ENCODE results near the gene KCNK6.

Gene KCNK6

DNA sequence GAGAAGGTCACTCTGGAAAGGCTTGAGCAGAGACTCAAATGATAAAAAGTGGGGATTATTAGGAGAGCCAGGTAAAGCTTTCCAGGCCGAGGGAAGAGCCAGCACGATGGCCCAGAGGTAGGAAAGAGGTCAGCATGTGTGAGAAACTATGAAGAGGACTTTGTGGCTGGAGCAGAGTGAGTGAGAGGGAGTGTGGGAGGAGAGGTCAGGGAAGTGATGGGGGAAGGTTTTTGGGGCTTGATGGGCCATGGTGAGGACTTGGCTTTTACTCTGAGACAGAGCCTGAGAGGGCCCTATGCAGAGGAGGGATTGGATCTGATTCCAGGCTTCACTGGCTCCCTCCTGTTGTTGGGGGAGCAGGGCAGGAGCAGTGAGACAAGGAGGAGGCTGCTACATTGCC is 21.3 kb downstream of the KCNK6 start:
- ChIA-PET CTCF (no interaction called here), POLR2A (ENCODE audit: low non-redundant PET) (no interaction called here)
- DNase-seq (ENCODE audit: low spot score): no peak
- TF ChIP-seq, protein P1, sequence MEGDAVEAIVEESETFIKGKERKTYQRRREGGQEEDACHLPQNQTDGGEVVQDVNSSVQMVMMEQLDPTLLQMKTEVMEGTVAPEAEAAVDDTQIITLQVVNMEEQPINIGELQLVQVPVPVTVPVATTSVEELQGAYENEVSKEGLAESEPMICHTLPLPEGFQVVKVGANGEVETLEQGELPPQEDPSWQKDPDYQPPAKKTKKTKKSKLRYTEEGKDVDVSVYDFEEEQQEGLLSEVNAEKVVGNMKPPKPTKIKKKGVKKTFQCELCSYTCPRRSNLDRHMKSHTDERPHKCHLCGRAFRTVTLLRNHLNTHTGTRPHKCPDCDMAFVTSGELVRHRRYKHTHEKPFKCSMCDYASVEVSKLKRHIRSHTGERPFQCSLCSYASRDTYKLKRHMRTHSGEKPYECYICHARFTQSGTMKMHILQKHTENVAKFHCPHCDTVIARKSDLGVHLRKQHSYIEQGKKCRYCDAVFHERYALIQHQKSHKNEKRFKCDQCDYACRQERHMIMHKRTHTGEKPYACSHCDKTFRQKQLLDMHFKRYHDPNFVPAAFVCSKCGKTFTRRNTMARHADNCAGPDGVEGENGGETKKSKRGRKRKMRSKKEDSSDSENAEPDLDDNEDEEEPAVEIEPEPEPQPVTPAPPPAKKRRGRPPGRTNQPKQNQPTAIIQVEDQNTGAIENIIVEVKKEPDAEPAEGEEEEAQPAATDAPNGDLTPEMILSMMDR (conservative IDR thresholded peaks at IDR 0.05; ENCODE audit: low read depth): no peak
- H3K27ac ChIP-seq: peak overlapping the region; percentile 16; the same call in 1 of the 2 replicates

DNA sequence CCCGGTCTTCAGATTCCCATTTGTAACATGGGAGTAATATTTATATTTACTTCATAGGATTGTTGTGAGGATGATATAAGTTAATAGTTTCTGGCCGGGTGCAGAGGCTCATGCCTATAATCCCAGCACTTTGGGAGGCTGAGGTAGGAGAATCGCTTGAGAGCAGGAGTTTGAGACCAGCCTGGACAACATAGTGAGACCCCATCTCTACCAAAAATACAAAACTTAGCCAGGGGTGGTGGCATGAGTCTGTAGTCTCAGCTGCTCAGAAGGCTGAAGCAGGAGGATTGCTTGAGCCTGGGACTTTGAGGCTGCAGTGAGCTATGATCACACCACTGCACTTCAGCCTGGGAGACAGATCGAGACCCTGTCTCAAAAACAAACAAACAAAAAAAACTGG is 27.2 kb downstream of the KCNK6 start:
- TF ChIP-seq, protein P1 (conservative IDR thresholded peaks at IDR 0.05; ENCODE audit: low read depth): no peak
- no peak overlapping the region for H3K27ac ChIP-seq
- CTCF ChIA-PET: interaction anchor here (0.7 kb wide), 1 partner anchor 103 kb away, joined by 3 read pairs; no protein-coding TSS in a partner anchor
- DNase-seq (ENCODE audit: low spot score): no peak
- POLR2A ChIA-PET (ENCODE audit: low non-redundant PET): interaction anchor here (0.6 kb wide), 1 partner anchor 213 kb away, joined by 10 read pairs; no protein-coding TSS in a partner anchor

DNA sequence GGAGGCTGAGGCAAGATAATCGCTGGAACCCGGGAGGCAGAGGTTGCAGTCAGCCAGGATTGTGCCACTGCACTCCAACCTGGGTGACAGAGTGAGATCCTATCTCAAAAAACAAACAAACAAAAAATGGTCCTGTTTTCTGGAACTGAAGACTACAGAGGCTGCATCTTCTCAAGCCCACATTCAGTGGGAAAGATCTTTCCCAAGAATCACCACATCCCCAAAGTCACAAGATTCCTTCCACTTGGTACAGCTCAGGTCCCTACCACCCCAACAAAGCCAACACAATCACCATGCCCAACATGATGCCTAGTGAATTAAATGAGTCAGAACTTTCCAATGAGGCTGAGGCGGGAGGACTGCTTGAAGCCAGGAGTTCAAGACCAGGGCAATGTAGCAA is 31.2 kb downstream of the KCNK6 start:
- TF ChIP-seq, protein P1 (conservative IDR thresholded peaks at IDR 0.05; ENCODE audit: low read depth): no peak
- ChIA-PET POLR2A (ENCODE audit: low non-redundant PET) (no interaction called here), CTCF (interaction anchor here (0.7 kb wide), 1 partner anchor 34 kb away, joined by 3 read pairs; no protein-coding TSS in a partner anchor)
- no peak overlapping the region for H3K27ac ChIP-seq
- DNase-seq (ENCODE audit: low spot score): no peak

DNA sequence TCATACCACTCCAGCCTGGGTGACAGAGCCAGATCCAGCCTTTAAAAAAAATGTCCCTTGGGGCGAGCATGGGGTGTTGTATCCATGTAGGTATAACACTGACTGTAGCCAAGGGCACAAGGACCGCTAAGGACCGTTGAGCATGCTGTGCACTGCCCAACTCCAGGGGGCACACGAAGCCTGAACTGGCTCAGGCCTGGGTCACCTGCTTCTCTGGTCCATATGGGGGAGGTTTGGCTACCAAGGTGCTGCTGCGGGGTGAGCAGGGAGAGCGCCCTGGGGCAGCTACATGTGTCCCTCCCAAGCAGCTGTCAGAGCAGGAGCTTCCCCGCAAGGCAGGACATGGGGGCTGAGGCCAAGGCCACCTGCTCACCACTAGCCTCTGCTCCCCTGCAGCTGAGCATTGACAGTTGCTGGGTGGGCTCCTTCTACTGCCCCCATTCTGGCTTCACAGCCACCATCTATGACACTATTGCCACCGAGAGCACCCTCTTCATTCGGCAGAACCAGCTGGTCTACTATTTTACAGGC is 32.3 kb downstream of the KCNK6 start:
- no peak overlapping the region for H3K27ac ChIP-seq
- ChIA-PET POLR2A (ENCODE audit: low non-redundant PET) (no interaction called here), CTCF (interaction anchor here (0.7 kb wide), 1 partner anchor 33 kb away, joined by 3 read pairs; no protein-coding TSS in a partner anchor)
- TF ChIP-seq, protein P1 (conservative IDR thresholded peaks at IDR 0.05; ENCODE audit: low read depth): no peak
- DNase-seq (ENCODE audit: low spot score): no peak

DNA sequence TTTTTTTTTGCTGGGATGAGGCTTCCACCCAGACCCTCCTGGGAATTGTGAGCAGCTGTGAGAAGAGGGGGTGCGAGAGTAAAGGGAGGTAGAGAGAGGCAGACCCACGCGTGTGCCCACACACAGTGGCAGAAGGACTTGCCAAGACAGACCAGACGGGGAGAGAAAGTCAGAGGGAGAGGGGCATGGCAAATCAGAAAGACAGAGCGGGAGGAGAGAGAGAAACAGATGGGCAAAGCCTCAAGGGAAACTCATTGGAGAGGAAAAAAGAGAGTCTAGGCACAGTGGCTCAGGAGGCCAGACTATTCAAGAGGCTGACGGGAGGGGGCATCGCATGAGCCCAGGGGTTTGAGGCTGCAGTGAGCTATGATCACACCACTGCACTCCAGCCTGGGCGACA is 33.0 kb downstream of the KCNK6 start:
- no peak overlapping the region for H3K27ac ChIP-seq
- no peak for DNase-seq (ENCODE audit: low spot score)
- ChIA-PET CTCF (no interaction called here), POLR2A (ENCODE audit: low non-redundant PET) (interaction anchor here (0.6 kb wide), 1 partner anchor 830 kb away, joined by 4 read pairs; no protein-coding TSS in a partner anchor)
- TF ChIP-seq, protein P1 (conservative IDR thresholded peaks at IDR 0.05; ENCODE audit: low read depth): no peak

DNA sequence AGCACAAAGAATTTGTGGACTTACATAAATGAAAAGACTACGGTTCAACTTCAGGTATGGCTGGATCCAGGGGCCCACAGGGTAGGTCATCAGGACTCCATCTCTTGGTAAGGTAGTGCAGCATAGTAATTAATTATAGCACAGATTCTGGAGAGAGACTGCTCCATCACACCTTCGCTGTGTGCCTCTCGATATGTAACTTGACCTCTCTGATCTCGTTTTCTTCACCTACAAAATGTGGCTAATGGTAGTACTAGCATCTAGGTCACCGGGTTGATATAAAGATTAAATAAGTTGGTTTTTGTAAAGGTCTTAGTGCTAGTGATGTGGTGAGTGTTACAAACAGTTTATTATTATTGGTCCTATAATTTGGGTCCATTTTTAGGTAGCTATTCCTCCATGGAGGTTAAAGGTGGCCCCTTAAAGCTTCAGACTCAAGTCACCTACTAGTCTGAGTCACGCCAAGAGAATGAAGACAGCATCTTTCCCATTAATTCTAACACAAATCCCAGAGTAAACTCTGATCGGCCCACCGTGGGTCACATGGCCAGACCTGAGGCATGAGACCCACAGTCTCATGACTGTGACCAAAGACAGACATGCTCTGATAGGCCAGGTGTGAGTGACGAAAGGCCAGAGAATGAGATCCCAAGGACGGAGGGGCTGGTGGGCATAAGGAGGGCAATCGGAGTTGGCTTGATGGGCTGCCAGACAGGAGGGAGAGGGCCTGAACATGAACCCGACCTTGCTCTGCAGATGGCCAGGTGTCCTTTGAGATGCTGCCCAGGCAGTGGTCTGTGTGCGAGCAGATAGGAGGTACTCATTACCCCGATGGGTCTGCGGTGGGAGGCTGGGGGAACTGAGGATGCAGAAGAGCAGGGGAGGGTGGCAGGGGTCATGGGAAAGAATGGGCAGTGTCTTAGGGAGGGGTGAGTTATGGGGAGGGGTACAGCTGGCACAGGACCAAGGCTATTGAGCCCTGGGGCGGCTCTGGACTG is 36.4 kb downstream of the KCNK6 start:
- ChIA-PET CTCF (no interaction called here), POLR2A (ENCODE audit: low non-redundant PET) (interaction anchor here (0.7 kb wide), 1 partner anchor 324 kb away, joined by 3 read pairs; no protein-coding TSS in a partner anchor)
- DNase-seq (ENCODE audit: low spot score): no peak
- TF ChIP-seq, protein P1 (conservative IDR thresholded peaks at IDR 0.05; ENCODE audit: low read depth): no peak
- no peak overlapping the region for H3K27ac ChIP-seq

All from RWPE1 (cell line).